CD4-positive, CD25-positive, alpha-beta regulatory T cell (primary cell): Measurements from ENCODE around the gene NARF. TPM values are rescaled to one million over a fixed set of nuclear protein-coding genes. Genes with fewer than 3 reads are reported as not detected.

Experiments
- ATAC-seq, 2 donors: fragments of 150-1000 bp; cut with Tn5 transposase; one replicate each; pipeline ENCODE4 v1.10.0; 2021; ENCODE audit warnings: low read depth in 2 of 2, moderate number of reproducible peaks in 2 of 2, moderate library complexity in 1 of 2
- DNase-seq, 3 donors: peaks; one replicate each; pipeline versions ENCODE4 v3.0.0 to v3.0.0-alpha.2; 2012 to 2022; ENCODE audit warnings: mixed read lengths in 1 of 3
- H3K27ac ChIP-seq: one replicate; pipeline ENCODE4 v1.7.0; 2013; ENCODE audit warnings: mild to moderate bottlenecking, low read length; ENCODE audit not compliant: insufficient read depth, poor library complexity, severe bottlenecking
- H3K27me3 ChIP-seq: one replicate; pipeline ENCODE4 v1.7.0; 2013; ENCODE audit warnings: low read length; ENCODE audit not compliant: control insufficient read depth, insufficient read depth
- H3K36me3 ChIP-seq: one replicate; pipeline ENCODE4 v1.7.0; 2013; ENCODE audit warnings: mild to moderate bottlenecking, low read length, moderate library complexity; ENCODE audit not compliant: control insufficient read depth, insufficient read depth
- H3K4me1 ChIP-seq: 2 replicates; pipeline ENCODE4 v1.7.0; 2013; ENCODE audit warnings: mild to moderate bottlenecking, low read length; ENCODE audit not compliant: insufficient read depth, control insufficient read depth, poor library complexity, severe bottlenecking
- H3K4me3 ChIP-seq: one replicate; pipeline ENCODE4 v1.7.0; 2013; ENCODE audit warnings: low read depth, mild to moderate bottlenecking, low read length, moderate library complexity
- H3K9me3 ChIP-seq, 2 experiments: 1 replicate in 1 of 2; 2 replicates in 1 of 2; pipeline ENCODE4 v1.7.0; 2013; ENCODE audit warnings: low read length in 2 of 2, mild to moderate bottlenecking in 1 of 2, moderate library complexity in 1 of 2; ENCODE audit not compliant: control insufficient read depth in 2 of 2
- H3K27ac Mint-ChIP-seq, 3 donors: one replicate each; pipeline ENCODE4 v1.8.0; 2020 to 2022; ENCODE audit warnings: mild to moderate bottlenecking in 3 of 3, mixed read lengths in 3 of 3, moderate library complexity in 2 of 3
- H3K27me3 Mint-ChIP-seq: one replicate; pipeline ENCODE4 v1.8.0; 2022; ENCODE audit warnings: mild to moderate bottlenecking, mixed read lengths
- H3K36me3 Mint-ChIP-seq: one replicate; pipeline ENCODE4 v1.8.0; 2020; ENCODE audit warnings: mixed read lengths
- H3K4me1 Mint-ChIP-seq, 4 donors: one replicate each; pipeline ENCODE4 v1.8.0; 2020 to 2022; ENCODE audit warnings: mixed read lengths in 4 of 4, mild to moderate bottlenecking in 1 of 4
- H3K4me3 Mint-ChIP-seq, 4 donors: one replicate each; pipeline ENCODE4 v1.8.0; 2020 to 2022; ENCODE audit warnings: mild to moderate bottlenecking in 4 of 4, mixed read lengths in 4 of 4, moderate library complexity in 3 of 4
- H3K9me3 Mint-ChIP-seq, 7 donors: one replicate each; pipeline ENCODE4 v1.8.0; 2020 to 2022; ENCODE audit warnings: mixed read lengths in 7 of 7, mild to moderate bottlenecking in 3 of 7, moderate library complexity in 2 of 7
- polyA plus RNA-seq, 4 donors: library from polyadenylated mRNA; unstranded; fragments of 300-500 nt; fragmentation: Illumina TruSeq; gene quantifications; one replicate each; pipeline ENCODE4 v1.2.3, GENCODE V29; 2021
- total RNA-seq: library from RNA; stranded (reverse); gene quantifications from one replicate; pipeline ENCODE4 v1.2.3, GENCODE V29; 2022

NARF gene
- total and polyA plus RNA-seq, 5 donors from 2014 or later = 93.2 to 141 (median 112) TPM

DNA sequence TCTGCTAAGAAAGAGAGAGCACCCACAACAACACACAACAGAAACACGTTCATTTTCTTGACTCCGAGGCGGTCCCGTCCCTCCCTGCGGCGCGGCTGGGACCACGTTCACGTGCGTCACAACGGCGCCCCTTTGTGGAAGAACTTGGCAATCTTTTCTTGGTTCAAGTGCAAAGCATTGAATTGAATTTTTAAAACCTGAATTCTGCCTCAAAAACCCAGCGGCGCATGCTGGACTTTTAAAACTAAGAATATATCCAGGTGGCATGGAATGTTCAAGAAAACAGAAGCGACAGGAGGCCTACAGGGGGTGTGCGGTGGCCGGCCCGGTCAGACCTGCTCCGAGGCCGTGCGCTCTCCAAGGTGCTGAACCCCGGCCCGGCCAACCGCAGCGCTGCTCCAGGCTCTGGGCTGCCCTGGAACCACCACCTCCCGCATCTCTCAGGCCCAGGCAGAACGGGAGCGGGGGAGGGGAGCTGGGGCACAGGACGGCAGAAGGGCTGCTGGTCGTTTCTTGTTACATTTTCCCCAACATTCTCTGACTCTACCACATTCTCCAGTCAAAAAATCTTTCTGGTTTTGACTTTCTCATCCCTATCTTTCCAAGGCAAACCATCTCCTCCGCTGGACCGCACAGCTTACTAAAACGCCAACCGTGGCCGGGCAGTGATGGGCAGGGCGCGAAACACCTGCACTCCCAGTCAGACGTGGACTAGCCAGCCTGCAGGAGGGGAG lies 43.8 kb upstream of the NARF start:
- H3K4me1 Mint-ChIP-seq = peaks cover 11 to 23% (median 13%) of the 10 kb centered on the region in 4 donors

DNA sequence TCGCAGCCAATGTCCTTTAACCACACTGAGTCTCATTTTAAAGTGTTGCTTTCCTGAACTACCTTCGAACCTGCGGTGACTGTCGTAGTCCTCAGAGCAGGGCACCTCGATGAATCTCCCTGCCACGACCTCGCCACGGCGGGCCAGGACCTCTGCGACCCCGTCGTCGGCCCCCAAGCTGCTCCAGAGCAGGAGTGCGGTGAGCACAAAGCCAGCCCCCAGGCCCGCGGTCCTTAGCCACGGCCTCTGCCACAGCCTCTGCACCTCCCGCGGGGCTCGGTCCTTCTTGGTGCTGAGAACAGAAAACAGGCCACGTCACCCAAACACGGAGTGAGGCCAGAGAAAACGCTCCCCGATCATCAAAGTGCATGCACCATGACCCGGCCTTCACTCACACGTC lies 43.2 kb upstream of the NARF start:
- DNase-seq = no peak
- H3K4me3 Mint-ChIP-seq = peak overlapping the region in 1 of 4 donors; percentile 30
- peaks cover 29% of the 10 kb centered on the region for H3K4me1 ChIP-seq
- H3K9me3 ChIP-seq = no peaks in the 10 kb centered on the region
- no peaks in the 10 kb centered on the region for H3K9me3 Mint-ChIP-seq
- H3K27ac Mint-ChIP-seq = peak overlapping the region in 1 of 3 donors; percentile 66
- no peak overlapping the region for H3K4me3 ChIP-seq
- peaks cover 15 to 28% (median 16%) of the 10 kb centered on the region in 4 donors for H3K4me1 Mint-ChIP-seq
- peaks cover 2% of the 10 kb centered on the region for H3K36me3 ChIP-seq
- H3K27ac ChIP-seq = no peak overlapping the region
- peaks cover 12% of the 10 kb centered on the region for H3K36me3 Mint-ChIP-seq
- H3K27me3 ChIP-seq = no peaks in the 10 kb centered on the region
- no peaks in the 10 kb centered on the region for H3K27me3 Mint-ChIP-seq
- ATAC-seq = no peak

More for the DNA sequence above, 43.8 kb upstream of the NARF start:
- H3K36me3 Mint-ChIP-seq = peaks cover 9% of the 10 kb centered on the region
- ATAC-seq = no peak
- no peaks in the 10 kb centered on the region for H3K9me3 Mint-ChIP-seq
- Histone ChIP-seq H3K36me3 (peaks cover 2% of the 10 kb centered on the region), H3K4me1 (peaks cover 25% of the 10 kb centered on the region), H3K27me3 (no peaks in the 10 kb centered on the region), H3K4me3 (no peak overlapping the region), H3K9me3 (no peaks in the 10 kb centered on the region), H3K27ac (no peak overlapping the region)
- H3K27me3 Mint-ChIP-seq = no peaks in the 10 kb centered on the region
- H3K4me3 Mint-ChIP-seq = peak overlapping the region in 2 of 4 donors; percentile 30 to 62
- H3K27ac Mint-ChIP-seq = no peak overlapping the region
- DNase-seq = peak; percentile 42 to 83 (median 71)

DNA sequence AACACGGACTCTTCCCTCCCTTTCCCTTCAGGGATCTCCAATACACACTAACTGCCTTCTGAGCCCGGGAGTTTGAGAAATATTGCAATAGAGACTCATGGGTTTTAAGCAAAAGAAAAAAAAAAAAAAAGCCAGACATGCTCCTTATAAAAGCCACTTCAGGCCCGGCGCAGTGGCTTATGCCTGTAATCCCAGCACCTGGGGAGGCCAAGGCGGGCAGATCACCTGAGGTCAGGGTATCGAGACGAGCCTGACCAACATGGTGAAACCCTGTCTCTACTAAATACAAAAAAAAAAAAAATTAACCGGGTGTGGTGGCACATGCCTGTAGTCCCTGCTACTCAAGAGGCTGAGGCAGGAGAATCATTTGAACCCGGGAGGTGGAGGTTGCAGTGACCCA lies 42.8 kb upstream of the NARF start:
- peaks cover 15 to 28% (median 16%) of the 10 kb centered on the region in 4 donors for H3K4me1 Mint-ChIP-seq
- H3K9me3 ChIP-seq = no peaks in the 10 kb centered on the region
- peak overlapping the region in 1 of 3 donors; percentile 66 for H3K27ac Mint-ChIP-seq
- no peaks in the 10 kb centered on the region for H3K9me3 Mint-ChIP-seq
- H3K36me3 ChIP-seq = peaks cover 2% of the 10 kb centered on the region
- H3K27me3 ChIP-seq = no peaks in the 10 kb centered on the region
- no peak overlapping the region for H3K4me3 ChIP-seq
- H3K4me3 Mint-ChIP-seq = no peak overlapping the region
- no peak overlapping the region for H3K27ac ChIP-seq
- DNase-seq (no peak), ATAC-seq (no peak)
- H3K4me1 ChIP-seq = peaks cover 29% of the 10 kb centered on the region
- no peaks in the 10 kb centered on the region for H3K27me3 Mint-ChIP-seq
- H3K36me3 Mint-ChIP-seq = peaks cover 12% of the 10 kb centered on the region

DNA sequence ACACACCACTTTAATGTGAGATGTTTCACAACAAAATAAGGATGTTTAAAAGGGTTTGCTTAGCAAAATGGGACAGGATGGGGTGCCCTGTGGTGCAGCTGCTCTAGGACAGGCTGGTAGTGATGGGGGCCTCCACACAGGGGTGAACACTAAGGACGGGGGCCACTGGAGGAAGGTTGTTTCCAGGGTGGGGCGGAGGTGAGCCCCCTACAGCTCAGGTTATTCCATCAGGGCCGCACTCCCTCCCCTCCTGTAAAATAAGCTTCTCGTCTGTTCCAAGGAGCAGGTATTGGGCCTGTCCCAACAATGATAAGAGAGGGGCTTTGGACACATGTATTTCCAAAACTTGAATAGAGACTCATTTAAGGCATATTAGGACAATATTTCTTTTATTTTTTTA lies 42.3 kb upstream of the NARF start:
- DNase-seq (no peak), ATAC-seq (no peak)
- peaks cover 12% of the 10 kb centered on the region for H3K36me3 Mint-ChIP-seq
- Histone ChIP-seq H3K27me3 (no peaks in the 10 kb centered on the region), H3K4me3 (no peak overlapping the region), H3K9me3 (no peaks in the 10 kb centered on the region), H3K4me1 (peaks cover 29% of the 10 kb centered on the region), H3K36me3 (peaks cover 2% of the 10 kb centered on the region), H3K27ac (no peak overlapping the region)
- peaks cover 15 to 28% (median 16%) of the 10 kb centered on the region in 4 donors for H3K4me1 Mint-ChIP-seq
- H3K4me3 Mint-ChIP-seq = peak overlapping the region in 1 of 4 donors; percentile 31
- H3K27ac Mint-ChIP-seq = no peak overlapping the region
- H3K27me3 Mint-ChIP-seq = no peaks in the 10 kb centered on the region
- no peaks in the 10 kb centered on the region for H3K9me3 Mint-ChIP-seq

DNA sequence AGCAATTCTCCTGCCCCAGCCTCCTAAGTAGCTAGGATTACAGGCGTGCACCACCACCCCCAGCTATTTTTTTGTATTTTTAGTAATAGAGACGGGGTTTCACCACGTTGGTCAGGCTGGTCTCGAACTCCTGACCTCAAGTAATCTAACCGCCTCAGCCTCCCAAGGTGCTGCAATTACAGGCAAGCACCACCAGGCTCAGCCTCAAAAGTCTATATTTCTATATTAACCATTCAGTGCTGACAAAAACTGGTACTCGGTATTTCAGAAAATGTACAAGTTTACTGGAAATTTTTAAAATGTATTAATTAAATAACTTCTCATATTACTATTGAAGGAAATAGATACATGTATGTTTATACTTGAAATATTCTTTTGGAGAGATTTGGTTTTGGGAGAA lies 41.8 kb upstream of the NARF start:
- H3K9me3 Mint-ChIP-seq = no peaks in the 10 kb centered on the region
- H3K4me3 Mint-ChIP-seq = no peak overlapping the region
- no peak for ATAC-seq
- Histone ChIP-seq H3K4me1 (peaks cover 29% of the 10 kb centered on the region), H3K4me3 (no peak overlapping the region), H3K27me3 (no peaks in the 10 kb centered on the region), H3K9me3 (no peaks in the 10 kb centered on the region), H3K36me3 (peaks cover 2% of the 10 kb centered on the region), H3K27ac (no peak overlapping the region)
- H3K27me3 Mint-ChIP-seq = no peaks in the 10 kb centered on the region
- H3K27ac Mint-ChIP-seq = no peak overlapping the region
- peaks cover 15 to 28% (median 17%) of the 10 kb centered on the region in 4 donors for H3K4me1 Mint-ChIP-seq
- peaks cover 12% of the 10 kb centered on the region for H3K36me3 Mint-ChIP-seq
- DNase-seq = peak in 1 of 3 donors; percentile 22

DNA sequence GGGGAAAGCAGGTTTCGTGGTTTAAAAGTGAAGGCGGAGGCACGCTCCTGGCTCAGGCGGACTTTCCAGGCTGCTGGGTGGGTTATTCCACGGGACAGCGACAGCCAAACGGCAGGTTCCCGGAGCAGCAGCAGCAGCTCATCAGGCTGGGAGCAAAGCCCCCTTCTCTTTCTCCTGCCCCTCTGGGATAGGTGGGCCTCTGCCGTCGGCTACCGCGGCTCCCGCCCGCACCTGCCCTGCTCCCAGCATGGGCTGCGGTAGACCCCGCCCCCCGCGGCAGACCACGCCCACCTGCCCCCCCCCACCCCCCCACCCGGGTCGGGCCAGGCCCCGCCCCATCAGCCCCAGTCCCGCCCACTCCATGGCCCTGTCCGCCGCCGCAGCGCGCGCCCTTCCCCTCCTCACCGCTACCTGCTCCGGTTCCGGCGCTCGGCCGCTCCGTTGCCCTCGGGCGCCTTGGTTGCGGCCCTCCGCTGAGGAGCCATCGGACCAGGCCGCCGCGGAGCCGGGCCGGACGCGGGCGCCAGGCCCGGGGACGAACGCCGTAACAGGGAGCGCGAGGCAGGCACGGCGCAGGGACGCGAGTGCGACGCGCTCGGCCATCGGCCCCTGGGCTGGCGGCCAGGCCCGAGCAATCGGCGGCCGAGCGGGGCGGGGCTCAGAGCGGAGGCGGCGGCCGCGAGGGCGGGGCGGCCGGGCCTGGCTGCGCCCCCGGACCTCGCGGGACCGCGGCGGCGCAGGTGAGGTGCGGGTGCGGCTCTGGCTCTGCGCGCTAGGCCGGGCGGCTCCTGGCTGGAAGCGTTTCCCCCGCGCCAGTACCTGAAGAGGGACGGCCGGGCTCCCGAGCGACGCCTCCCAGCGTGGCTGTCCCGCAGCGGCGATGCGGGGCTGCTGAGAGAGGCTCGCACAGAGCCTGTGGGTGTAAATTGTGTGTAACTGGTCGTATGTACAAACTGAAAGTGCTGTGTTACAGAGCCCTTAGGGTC lies 40.2 kb upstream of the NARF start, which contains the start of the genes HEXD and OGFOD3:
Gene HEXD (plus strand): TSS at position 347 of the 986 bp plus-strand sequence. CDS start 1,453 bp downstream, outside the sequence.
Gene OGFOD3 (minus strand): TSS at position 586 of the 986 bp plus-strand sequence. CDS start 101 bp downstream, at position 485.
- no peaks in the 10 kb centered on the region for H3K27me3 Mint-ChIP-seq
- H3K9me3 Mint-ChIP-seq = no peaks in the 10 kb centered on the region
- Histone ChIP-seq H3K9me3 (no peaks in the 10 kb centered on the region), H3K4me3 (peak within 1 kb of the TSS; percentile 93), H3K4me1 (peaks cover 29% of the 10 kb centered on the region), H3K27ac (peak within 1 kb of the TSS; percentile 78), H3K36me3 (peaks cover 3% of the 10 kb centered on the region), H3K27me3 (no peaks in the 10 kb centered on the region)
- H3K4me1 Mint-ChIP-seq = peaks cover 15 to 29% (median 18%) of the 10 kb centered on the region in 4 donors
- peaks cover 16% of the 10 kb centered on the region for H3K36me3 Mint-ChIP-seq
- H3K27ac Mint-ChIP-seq = peak within 1 kb of the TSS; percentile 62 to 90 (median 77)
- ATAC-seq (peak; percentile 86 to 87), DNase-seq (peak; percentile 81 to 92 (median 90))
- peak within 1 kb of the TSS; percentile 83 to 94 (median 86) for H3K4me3 Mint-ChIP-seq

DNA sequence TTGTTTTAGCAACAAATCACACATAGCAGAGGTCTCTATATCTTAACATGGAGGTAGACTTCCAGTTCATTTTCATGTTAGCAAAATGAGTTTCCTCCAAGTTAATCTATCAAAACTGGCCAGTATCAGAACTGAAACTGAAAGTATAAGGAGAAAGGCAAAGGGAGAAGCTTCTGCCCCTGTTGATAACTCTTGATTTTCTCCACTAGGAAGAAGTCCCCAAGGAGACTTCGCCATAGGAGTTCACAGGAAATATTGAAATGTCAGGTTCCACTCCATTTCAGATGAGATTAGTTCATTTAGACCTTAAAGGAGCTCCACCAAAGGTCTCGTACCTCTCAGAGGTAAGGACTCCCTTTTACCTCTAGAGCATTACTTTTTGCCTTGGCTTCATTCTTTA lies 39.0 kb upstream of the NARF start:
- Mint-ChIP-seq H3K27me3 (no peaks in the 10 kb centered on the region), H3K36me3 (peaks cover 13% of the 10 kb centered on the region), H3K4me3 (peak overlapping the region; percentile 80 to 94 (median 86)), H3K4me1 (peaks cover 13 to 29% (median 16%) of the 10 kb centered on the region in 4 donors), H3K27ac (peak overlapping the region; percentile 62 to 79 (median 77)), H3K9me3 (no peaks in the 10 kb centered on the region)
- Histone ChIP-seq H3K4me3 (peak overlapping the region; percentile 93), H3K27me3 (no peaks in the 10 kb centered on the region), H3K4me1 (peaks cover 25% of the 10 kb centered on the region), H3K36me3 (peaks cover 3% of the 10 kb centered on the region), H3K27ac (peak overlapping the region; percentile 76), H3K9me3 (no peaks in the 10 kb centered on the region)
- DNase-seq (peak in 2 of 3 donors; percentile 17 to 71), ATAC-seq (no peak)
